ENCODE measurements around the gene KRTAP5-7.

DNA sequence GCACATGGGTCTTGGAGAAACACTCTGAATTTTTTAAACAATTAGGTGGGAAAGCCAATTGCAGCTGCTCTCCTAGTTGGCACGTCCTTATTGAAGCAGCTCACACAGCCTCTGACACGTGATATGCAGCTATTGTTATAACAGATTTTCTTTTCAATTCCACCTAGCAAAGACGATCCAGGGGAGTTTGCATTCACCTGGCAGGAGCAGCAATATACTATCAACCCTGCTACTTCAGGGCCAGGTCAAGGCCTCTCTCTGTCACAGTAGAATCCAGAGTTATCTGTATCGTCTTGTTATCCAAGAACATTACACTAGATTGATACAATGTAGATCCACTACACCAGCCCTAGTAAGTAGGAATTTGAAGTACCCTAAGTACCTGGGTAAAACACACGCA is 47.4 kb downstream of the KRTAP5-7 start:
- TF ChIP-seq, protein P1, sequence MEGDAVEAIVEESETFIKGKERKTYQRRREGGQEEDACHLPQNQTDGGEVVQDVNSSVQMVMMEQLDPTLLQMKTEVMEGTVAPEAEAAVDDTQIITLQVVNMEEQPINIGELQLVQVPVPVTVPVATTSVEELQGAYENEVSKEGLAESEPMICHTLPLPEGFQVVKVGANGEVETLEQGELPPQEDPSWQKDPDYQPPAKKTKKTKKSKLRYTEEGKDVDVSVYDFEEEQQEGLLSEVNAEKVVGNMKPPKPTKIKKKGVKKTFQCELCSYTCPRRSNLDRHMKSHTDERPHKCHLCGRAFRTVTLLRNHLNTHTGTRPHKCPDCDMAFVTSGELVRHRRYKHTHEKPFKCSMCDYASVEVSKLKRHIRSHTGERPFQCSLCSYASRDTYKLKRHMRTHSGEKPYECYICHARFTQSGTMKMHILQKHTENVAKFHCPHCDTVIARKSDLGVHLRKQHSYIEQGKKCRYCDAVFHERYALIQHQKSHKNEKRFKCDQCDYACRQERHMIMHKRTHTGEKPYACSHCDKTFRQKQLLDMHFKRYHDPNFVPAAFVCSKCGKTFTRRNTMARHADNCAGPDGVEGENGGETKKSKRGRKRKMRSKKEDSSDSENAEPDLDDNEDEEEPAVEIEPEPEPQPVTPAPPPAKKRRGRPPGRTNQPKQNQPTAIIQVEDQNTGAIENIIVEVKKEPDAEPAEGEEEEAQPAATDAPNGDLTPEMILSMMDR (IDR thresholded peaks at IDR 0.05) = no peak
- TF ChIP-seq POLR2A (IDR thresholded peaks at IDR 0.05) = no peak

Measured in heart left ventricle (tissue), 13 donors.